Vagina (tissue), 2 donors: ENCODE measurements around the gene DPP8.

ENCODE experiments used
- CTCF ChIP-seq, 3 experiments: fragments of 450-650 bp in 2 of 3; fragments of 200-600 bp in 1 of 3; sonication (generic) in 1 of 3; IDR thresholded peaks; one replicate each; pipeline ENCODE4 v1.5.1; 2017 to 2019; ENCODE audit warnings: antibody characterized with exemption in 3 of 3, mild to moderate bottlenecking in 2 of 3, moderate library complexity in 2 of 3
- POLR2A ChIP-seq, 2 donors: fragments of 450-650 bp; IDR thresholded peaks; one replicate each; pipeline ENCODE4 v1.6.1; 2017; ENCODE audit warnings: antibody characterized with exemption in 2 of 2, mild to moderate bottlenecking in 2 of 2, moderate library complexity in 2 of 2
- POLR2AphosphoS5 ChIP-seq, 2 donors: sonication (generic); formaldehyde crosslinking; IDR thresholded peaks; one replicate each; pipeline ENCODE4 v1.9.0; 2017; ENCODE audit warnings: antibody characterized with exemption in 2 of 2, mild to moderate bottlenecking in 2 of 2, low read depth in 1 of 2; ENCODE audit not compliant: insufficient read depth in 1 of 2

GRCh38 chr15:65470866-65471265, 46.6 kb downstream of the DPP8 start:
- TF ChIP-seq POLR2A (IDR thresholded peaks at IDR 0.05) (no peak), POLR2AphosphoS5 (IDR thresholded peaks at IDR 0.05; ENCODE audit: insufficient read depth in 1 of 2, low read depth in 1 of 2) (no peak), CTCF (IDR thresholded peaks at IDR 0.05) (no peak)
